GM12878 (cell line): ENCODE results near the gene AFAP1. TPM values are rescaled to one million over a fixed set of nuclear protein-coding genes. Genes with fewer than 3 reads are reported as not detected.

Experiments
- BMI1 ChIP-seq: fragments of 450-650 bp; IDR thresholded peaks from 2 replicates; pipeline ENCODE4 v1.6.1; 2016; ENCODE audit warnings: mild to moderate bottlenecking, moderate library complexity, borderline replicate concordance
- CBX3 ChIP-seq: fragments of 200-600 bp; sonication (generic); IDR thresholded peaks from 2 replicates; pipeline ENCODE4 v1.6.1; 2016; ENCODE audit warnings: low read depth, borderline replicate concordance
- CTCF ChIP-seq, 3 experiments: IDR thresholded peaks in 2 of 3; conservative IDR thresholded peaks in 1 of 3; 2 replicates each; pipeline ENCODE4 v1.5.1; 2011; ENCODE audit warnings: low read depth in 3 of 3, low read length in 3 of 3, mild to moderate bottlenecking in 3 of 3, control low read depth in 2 of 3, moderate library complexity in 2 of 3, inconsistent platforms in 1 of 3, mixed read lengths in 1 of 3; ENCODE audit not compliant: control insufficient read depth in 2 of 3, insufficient read depth in 1 of 3; ENCODE audit errors: extremely low read depth in 1 of 3
- EGR1 ChIP-seq, 2 experiments: IDR thresholded peaks; 1 replicate in 1 of 2; 2 replicates in 1 of 2; pipeline ENCODE4 v1.6.1; 2011 to 2012; ENCODE audit warnings: low read depth in 2 of 2, low read length in 2 of 2, borderline replicate concordance in 1 of 2, mild to moderate bottlenecking in 1 of 2, moderate library complexity in 1 of 2
- MAX ChIP-seq: IDR thresholded peaks from 2 replicates; pipeline ENCODE4 v1.6.1; 2012; ENCODE audit warnings: low read depth, low read length, improper control_type of control experiment
- MTA3 ChIP-seq: IDR thresholded peaks from 2 replicates; pipeline ENCODE4 v1.6.1; 2012; ENCODE audit warnings: low read length, inconsistent platforms, borderline replicate concordance
- NBN ChIP-seq: fragments of 450-650 bp; IDR thresholded peaks from 2 replicates; pipeline ENCODE4 v1.6.1; 2016
- PAX5 ChIP-seq: IDR thresholded peaks from 2 replicates; pipeline ENCODE4 v1.6.1; 2011; ENCODE audit warnings: low read depth, low read length, borderline replicate concordance
- ZNF207 ChIP-seq: fragments of 450-650 bp; IDR thresholded peaks from 2 replicates; pipeline ENCODE4 v1.6.1; 2014; ENCODE audit warnings: antibody characterized with exemption, mild to moderate bottlenecking, borderline replicate concordance
- ZNF24 ChIP-seq: fragments of 450-650 bp; IDR thresholded peaks from 2 replicates; pipeline ENCODE4 v1.6.1; 2017; ENCODE audit warnings: antibody characterized with exemption, mild to moderate bottlenecking
- polyA plus RNA-seq, 11 experiments: library from polyadenylated mRNA; depleted of rRNA in 4 of 11; unstranded in 6 of 11; stranded (reverse) in 5 of 11; fragments of >200 nt; fragmentation: Nextera tagmentation in 4 of 11; fragmentation: Illumina TruSeq in 1 of 11; extraction: Ambion mirVana in 4 of 11; extraction: Trizol in 1 of 11; gene quantifications; 1 replicate in 1 of 11; 2 replicates in 10 of 11; pipeline versions ENCODE4 v1.2.1 to v1.2.3, GENCODE V29; 2011 to 2016; ENCODE audit warnings: inconsistent platforms in 2 of 11, missing spikeins in 2 of 11, low read depth in 1 of 11
- total RNA-seq, 4 experiments: library from RNA; depleted of rRNA in 3 of 4; stranded (reverse); fragments of >200 nt in 3 of 4; fragmentation: Illumina TruSeq in 1 of 4; extraction: Trizol in 1 of 4; gene quantifications; 2 replicates each; pipeline versions ENCODE4 v1.2.1 to v1.2.3, GENCODE V29; 2013 to 2021
- TF ChIP-seq, protein P1 (sequence below): IDR thresholded peaks from 2 replicates; pipeline ENCODE4 v1.6.1; 2012; ENCODE audit warnings: low read length, inconsistent platforms

Gene AFAP1
- total and polyA plus RNA-seq, 10 of the 15 experiments (the other 5 are each of a cell fraction or from before 2014, with no cell fraction given): 0.02 to 0.23 (median 0.09) TPM; not detected in 1

GRCh38 chr4:7711307-7711963 lies 228.2 kb downstream of the AFAP1 start (continued):
- TF ChIP-seq, protein P1, sequence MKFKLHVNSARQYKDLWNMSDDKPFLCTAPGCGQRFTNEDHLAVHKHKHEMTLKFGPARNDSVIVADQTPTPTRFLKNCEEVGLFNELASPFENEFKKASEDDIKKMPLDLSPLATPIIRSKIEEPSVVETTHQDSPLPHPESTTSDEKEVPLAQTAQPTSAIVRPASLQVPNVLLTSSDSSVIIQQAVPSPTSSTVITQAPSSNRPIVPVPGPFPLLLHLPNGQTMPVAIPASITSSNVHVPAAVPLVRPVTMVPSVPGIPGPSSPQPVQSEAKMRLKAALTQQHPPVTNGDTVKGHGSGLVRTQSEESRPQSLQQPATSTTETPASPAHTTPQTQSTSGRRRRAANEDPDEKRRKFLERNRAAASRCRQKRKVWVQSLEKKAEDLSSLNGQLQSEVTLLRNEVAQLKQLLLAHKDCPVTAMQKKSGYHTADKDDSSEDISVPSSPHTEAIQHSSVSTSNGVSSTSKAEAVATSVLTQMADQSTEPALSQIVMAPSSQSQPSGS: no peak
- TF ChIP-seq NBN: no peak
- TF ChIP-seq MAX: no peak
- TF ChIP-seq CBX3: no peak
- no peak for TF ChIP-seq MTA3
- TF ChIP-seq ZNF207: no peak
- TF ChIP-seq PAX5: no peak
- TF ChIP-seq CTCF (IDR thresholded peaks at IDR 0.05 in 2 of 3, conservative IDR thresholded peaks at IDR 0.05 in 1 of 3; ENCODE audit: control insufficient read depth in 2 of 3, extremely low read depth in 1 of 3, insufficient read depth in 1 of 3, low read depth in 3 of 3, low read length in 3 of 3): no peak
- TF ChIP-seq ZNF24: no peak
- TF ChIP-seq BMI1: no peak
- TF ChIP-seq EGR1 (IDR thresholded peaks at IDR 0.05; ENCODE audit: borderline replicate concordance in 1 of 2, low read depth in 2 of 2, low read length in 2 of 2): no peak
